Measurements from ENCODE around the gene CAPN7. TPM values are rescaled to one million over a fixed set of nuclear protein-coding genes. Genes with fewer than 3 reads are reported as not detected.

The CAPN7 gene
- polyA plus RNA-seq, 3 donors, result 11.7 to 20.8 (median 14.7) TPM

GRCh38 chr3:15268033-15268631 lies 62.1 kb downstream of the CAPN7 start:
- no peaks in the 10 kb centered on the region for H3K79me2 ChIP-seq (ENCODE audit: insufficient read depth, low read length)
- H3K27ac ChIP-seq (ENCODE audit: low read depth in 1 of 2, low read length in 2 of 2), result peak overlapping the region in 1 of 2 donors; percentile 95
- peak; percentile 89 for TF ChIP-seq CTCF (IDR thresholded peaks at IDR 0.05)
- no peak overlapping the region for H3K4me2 ChIP-seq (replicated peaks; ENCODE audit: extremely low read depth, low read length, poor library complexity, severe bottlenecking)
- Mint-ChIP-seq H3K4me1 (peaks cover 51% of the 10 kb centered on the region), H3K36me3 (peaks cover 48 to 51% of the 10 kb centered on the region in 2 donors), H3K27me3 (ENCODE audit: low read depth in 3 of 3) (peaks cover 0 to 3% (median 3%) of the 10 kb centered on the region in 3 donors), H3K27ac (peak overlapping the region in 6 of 7 donors; percentile 54 to 100 (median 99)), H3K9me3 (peaks cover 0 to 2% (median 0%) of the 10 kb centered on the region in 7 donors), H3K4me3 (no peak overlapping the region)
- peaks cover 52 to 53% of the 10 kb centered on the region in 2 donors for H3K4me1 ChIP-seq (ENCODE audit: control insufficient read depth in 1 of 2, insufficient read depth in 2 of 2, low read length in 2 of 2)
- H3K9me3 ChIP-seq (replicated peaks in 1 of 2; ENCODE audit: control insufficient read depth in 1 of 2, insufficient read depth in 1 of 2, low read length in 2 of 2), result no peaks in the 10 kb centered on the region
- no peaks in the 10 kb centered on the region for H3K27me3 ChIP-seq (ENCODE audit: control insufficient read depth in 2 of 2, insufficient read depth in 2 of 2, low read length in 2 of 2)
- peaks cover 17 to 32% of the 10 kb centered on the region in 2 donors for H3K36me3 ChIP-seq (replicated peaks in 1 of 2; ENCODE audit: control insufficient read depth in 1 of 2, insufficient read depth in 2 of 2, low read length in 2 of 2)
- 33% methylated on average over 11 of the region's 15 CpGs for WGBS (ENCODE audit: insufficient coverage)
- peak overlapping the region; percentile 26 for H3K9ac ChIP-seq (ENCODE audit: insufficient read depth, low read length, poor library complexity, severe bottlenecking)
- peaks cover 44% of the 10 kb centered on the region for H4K20me1 ChIP-seq (ENCODE audit: insufficient read depth, low read length)
- intact Hi-C loops (cut with micrococcal nuclease), result loop anchor here (1.0 to 10.0 kb wide), 9 partner anchors 27 to 289 kb away; partner anchors contain the start of genes SH3BP5 (in 2 of the 2), EAF1 (in 1 of the 2) and METTL6 (in 1 of the 2)
- no peak overlapping the region for H2AFZ ChIP-seq (ENCODE audit: insufficient read depth, low read depth, low read length, poor library complexity, severe bottlenecking)
- peak; percentile 88 to 92 (median 89) for DNase-seq
- H3K4me3 ChIP-seq (replicated peaks in 1 of 3; ENCODE audit: low read depth in 2 of 3, low read length in 3 of 3), result peak overlapping the region in 1 of 3 experiments; percentile 4

GRCh38 chr3:15269091-15269989 lies 63.3 kb downstream of the CAPN7 start:
- H4K20me1 ChIP-seq (ENCODE audit: insufficient read depth, low read length), result peaks cover 32% of the 10 kb centered on the region
- Mint-ChIP-seq H3K9me3 (peaks cover 0 to 2% (median 0%) of the 10 kb centered on the region in 7 donors), H3K27me3 (ENCODE audit: low read depth in 3 of 3) (peaks cover 0 to 3% (median 3%) of the 10 kb centered on the region in 3 donors), H3K36me3 (peaks cover 44 to 50% of the 10 kb centered on the region in 2 donors), H3K4me1 (peaks cover 63% of the 10 kb centered on the region), H3K27ac (peak overlapping the region; percentile 95 to 100 (median 99)), H3K4me3 (peak overlapping the region; percentile 52 to 73)
- H3K4me2 ChIP-seq (replicated peaks; ENCODE audit: extremely low read depth, low read length, poor library complexity, severe bottlenecking), result peak overlapping the region; percentile 45
- peak overlapping the region; percentile 94 to 95 for H3K27ac ChIP-seq (ENCODE audit: low read depth in 1 of 2, low read length in 2 of 2)
- H3K27me3 ChIP-seq (ENCODE audit: control insufficient read depth in 2 of 2, insufficient read depth in 2 of 2, low read length in 2 of 2), result no peaks in the 10 kb centered on the region
- 27% methylated on average over 27 of the region's 29 CpGs for WGBS (ENCODE audit: insufficient coverage)
- H3K9me3 ChIP-seq (replicated peaks in 1 of 2; ENCODE audit: control insufficient read depth in 1 of 2, insufficient read depth in 1 of 2, low read length in 2 of 2), result no peaks in the 10 kb centered on the region
- DNase-seq, result peak; percentile 97 to 99 (median 98)
- intact Hi-C loops (cut with micrococcal nuclease), result loop anchor here (2.0 to 10.0 kb wide), 8 partner anchors 25 to 287 kb away; partner anchors contain the start of genes SH3BP5 (in 2 of the 2), EAF1 (in 1 of the 2) and METTL6 (in 1 of the 2)
- no peak overlapping the region for H2AFZ ChIP-seq (ENCODE audit: insufficient read depth, low read depth, low read length, poor library complexity, severe bottlenecking)
- no peak for TF ChIP-seq CTCF (IDR thresholded peaks at IDR 0.05)
- H3K36me3 ChIP-seq (replicated peaks in 1 of 2; ENCODE audit: control insufficient read depth in 1 of 2, insufficient read depth in 2 of 2, low read length in 2 of 2), result peaks cover 17 to 32% of the 10 kb centered on the region in 2 donors
- H3K9ac ChIP-seq (ENCODE audit: insufficient read depth, low read length, poor library complexity, severe bottlenecking), result peak overlapping the region; percentile 65
- H3K79me2 ChIP-seq (ENCODE audit: insufficient read depth, low read length), result no peaks in the 10 kb centered on the region
- H3K4me3 ChIP-seq (replicated peaks in 1 of 3; ENCODE audit: low read depth in 2 of 3, low read length in 3 of 3), result peak overlapping the region in 2 of 3 experiments; percentile 5 to 28
- peaks cover 64 to 65% of the 10 kb centered on the region in 2 donors for H3K4me1 ChIP-seq (ENCODE audit: control insufficient read depth in 1 of 2, insufficient read depth in 2 of 2, low read length in 2 of 2)
